Ovary (tissue), 9 donors: ENCODE data around the gene PRM2. TPM values are rescaled to one million over a fixed set of nuclear protein-coding genes. Genes with fewer than 3 reads are reported as not detected.

Experiments used
- DNase-seq, 5 donors: peaks; one replicate each; pipeline ENCODE4 v3.0.0-alpha.2; 2019 to 2020
- H3K27ac ChIP-seq, 2 donors: fragments of 200-600 bp; one replicate each; pipeline versions ENCODE4 v1.5.1 to v1.8.0; 2019 to 2022
- H3K27me3 ChIP-seq: fragments of 200-600 bp; one replicate; pipeline ENCODE4 v1.8.0; 2022
- H3K36me3 ChIP-seq: fragments of 200-600 bp; sonication (generic); one replicate; pipeline ENCODE4 v1.5.1; 2019
- H3K4me1 ChIP-seq: one replicate; pipeline ENCODE4 v1.8.1; 2013; ENCODE audit warnings: mild to moderate bottlenecking, moderate library complexity; ENCODE audit not compliant: insufficient read depth
- H3K4me3 ChIP-seq: fragments of 200-600 bp; sonication (generic); one replicate; pipeline ENCODE4 v1.5.1; 2017
- H3K9me3 ChIP-seq, 2 donors: fragments of 200-600 bp in 1 of 2; sonication (generic) in 1 of 2; one replicate each; pipeline versions ENCODE4 v1.5.1 to v1.8.1; 2013 to 2019; ENCODE audit warnings: mild to moderate bottlenecking in 1 of 2, moderate library complexity in 1 of 2
- EP300 ChIP-seq: sonication (generic); formaldehyde crosslinking; IDR thresholded peaks from one replicate; pipeline ENCODE4 v1.6.1; 2017; ENCODE audit warnings: antibody characterized with exemption
- POLR2A ChIP-seq: fragments of 450-650 bp; IDR thresholded peaks from one replicate; pipeline ENCODE4 v1.6.1; 2017; ENCODE audit warnings: antibody characterized with exemption, mild to moderate bottlenecking, moderate library complexity
- WGBS, 3 donors: extraction: QIAGEN DNeasy Blood & Tissue Kit in 1 of 3; methylation state at CpG; one replicate each; pipeline versions ENCODE4 v1.1.5 to v1.1.7; 2013 to 2017; 5-methylcytosine and 5-hydroxymethylcytosine counted together
- intact Hi-C, 4 donors: fragments of 100-400 bp; cut with DNase I; formaldehyde crosslinking; loops; one replicate each; pipeline versions ENCODE4 v1.11.0 to v1.15.1; 2022 to 2023
- polyA plus RNA-seq, 2 donors: library from polyadenylated mRNA; stranded (reverse); fragments of 200-250 nt in 1 of 2; fragments of 350-450 nt in 1 of 2; fragmentation: Illumina TruSeq in 1 of 2; extraction: RNeasy Lipid Tissue Mini Kit (QIAGEN cat#74804) in 1 of 2; gene quantifications; one replicate each; pipeline ENCODE4 v1.2.3, GENCODE V29; 2013 to 2014
- total RNA-seq, 7 donors: library from RNA; depleted of rRNA in 2 of 7; stranded (reverse); fragments of >200 nt in 2 of 7; fragmentation: NEBNext Ultra II Directional in 3 of 7; extraction: Animal tissue kit (Norgen Biotek cat#: 25700) in 3 of 7; gene quantifications; one replicate each; pipeline versions ENCODE4 v1.1.0 to v1.2.4, GENCODE V29; 2016 to 2023
- TF ChIP-seq, protein P1 (sequence below), 3 donors: fragments of 450-650 bp in 2 of 3; fragments of 200-600 bp in 1 of 3; IDR thresholded peaks; one replicate each; pipeline versions ENCODE4 v1.5.1 to v1.8.0; 2016 to 2022; ENCODE audit warnings: antibody characterized with exemption in 3 of 3, mild to moderate bottlenecking in 1 of 3
- donor health status: DM: no; HTN: no; CAD: no; lungs with moderate emphysema.
- donor health status: DM: no; HTN: no; CAD: no.
- donor health status: Bipolar disorder and iron deficiency.
- donor health status: DM: yes; HTN: yes; CAD: no.
- donor health status: DM: no; HTN: no; CAD: no.
- donor health status: DM: yes; HTN: yes; CAD: no.

The PRM2 gene
- total and polyA plus RNA-seq, 9 donors: not detected

DNA sequence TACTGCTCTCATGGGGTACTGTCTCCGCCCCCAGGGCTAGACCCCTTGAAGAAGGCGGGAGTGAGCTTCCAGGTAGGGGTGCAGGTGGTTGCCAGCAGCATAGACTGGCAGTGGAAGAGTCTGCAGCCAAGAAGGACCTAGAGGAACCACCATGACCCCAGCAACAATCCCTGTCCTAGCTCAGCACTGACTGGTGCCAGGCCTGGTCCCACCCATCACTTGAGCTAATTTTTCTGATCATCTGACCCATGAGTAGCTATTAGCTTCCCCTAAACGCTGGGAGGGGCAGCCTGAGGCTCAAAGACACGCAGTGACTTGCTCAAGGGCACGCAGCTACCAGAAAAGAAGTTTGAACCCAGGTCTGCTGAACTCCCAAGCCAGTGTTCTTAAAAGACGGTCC lies 3.8 kb downstream of the PRM2 start:
- Histone ChIP-seq H3K27ac (no peak overlapping the region), H3K27me3 (no peaks in the 10 kb centered on the region), H3K9me3 (no peaks in the 10 kb centered on the region), H3K4me3 (no peak overlapping the region), H3K36me3 (no peaks in the 10 kb centered on the region), H3K4me1 (no peaks in the 10 kb centered on the region)
- DNase-seq: no peak
- intact Hi-C loops: no loop called here
- TF ChIP-seq EP300 (no peak), POLR2A (no peak)
- TF ChIP-seq, protein P1, sequence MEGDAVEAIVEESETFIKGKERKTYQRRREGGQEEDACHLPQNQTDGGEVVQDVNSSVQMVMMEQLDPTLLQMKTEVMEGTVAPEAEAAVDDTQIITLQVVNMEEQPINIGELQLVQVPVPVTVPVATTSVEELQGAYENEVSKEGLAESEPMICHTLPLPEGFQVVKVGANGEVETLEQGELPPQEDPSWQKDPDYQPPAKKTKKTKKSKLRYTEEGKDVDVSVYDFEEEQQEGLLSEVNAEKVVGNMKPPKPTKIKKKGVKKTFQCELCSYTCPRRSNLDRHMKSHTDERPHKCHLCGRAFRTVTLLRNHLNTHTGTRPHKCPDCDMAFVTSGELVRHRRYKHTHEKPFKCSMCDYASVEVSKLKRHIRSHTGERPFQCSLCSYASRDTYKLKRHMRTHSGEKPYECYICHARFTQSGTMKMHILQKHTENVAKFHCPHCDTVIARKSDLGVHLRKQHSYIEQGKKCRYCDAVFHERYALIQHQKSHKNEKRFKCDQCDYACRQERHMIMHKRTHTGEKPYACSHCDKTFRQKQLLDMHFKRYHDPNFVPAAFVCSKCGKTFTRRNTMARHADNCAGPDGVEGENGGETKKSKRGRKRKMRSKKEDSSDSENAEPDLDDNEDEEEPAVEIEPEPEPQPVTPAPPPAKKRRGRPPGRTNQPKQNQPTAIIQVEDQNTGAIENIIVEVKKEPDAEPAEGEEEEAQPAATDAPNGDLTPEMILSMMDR (IDR thresholded peaks at IDR 0.05): no peak
- WGBS, 3 donors: 88 to 96% (median 89%) methylated on average over 6 of the region's 6 CpGs

DNA sequence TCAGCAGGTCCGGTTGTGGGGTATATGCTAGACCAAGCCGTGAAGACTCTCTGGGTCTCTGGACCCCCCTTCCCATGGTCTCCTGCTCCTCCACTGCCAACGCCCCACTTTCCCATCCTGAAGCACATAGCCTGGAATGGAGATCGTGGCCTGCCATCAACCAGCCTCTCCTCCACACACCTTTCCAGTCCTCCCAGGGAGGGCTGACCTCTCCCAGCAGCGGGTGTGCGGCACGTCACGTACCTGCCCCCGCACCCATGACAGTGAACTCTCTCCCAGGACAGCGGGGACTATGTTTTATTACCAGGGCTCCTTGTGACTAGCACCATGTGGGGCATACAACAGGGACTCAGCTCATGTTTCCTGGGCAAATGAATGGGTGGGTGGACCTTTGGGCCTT lies 4.7 kb downstream of the PRM2 start:
- intact Hi-C loops: no loop called here
- WGBS, 3 donors: 95 to 96% (median 96%) methylated on average over 10 of the region's 10 CpGs

DNA sequence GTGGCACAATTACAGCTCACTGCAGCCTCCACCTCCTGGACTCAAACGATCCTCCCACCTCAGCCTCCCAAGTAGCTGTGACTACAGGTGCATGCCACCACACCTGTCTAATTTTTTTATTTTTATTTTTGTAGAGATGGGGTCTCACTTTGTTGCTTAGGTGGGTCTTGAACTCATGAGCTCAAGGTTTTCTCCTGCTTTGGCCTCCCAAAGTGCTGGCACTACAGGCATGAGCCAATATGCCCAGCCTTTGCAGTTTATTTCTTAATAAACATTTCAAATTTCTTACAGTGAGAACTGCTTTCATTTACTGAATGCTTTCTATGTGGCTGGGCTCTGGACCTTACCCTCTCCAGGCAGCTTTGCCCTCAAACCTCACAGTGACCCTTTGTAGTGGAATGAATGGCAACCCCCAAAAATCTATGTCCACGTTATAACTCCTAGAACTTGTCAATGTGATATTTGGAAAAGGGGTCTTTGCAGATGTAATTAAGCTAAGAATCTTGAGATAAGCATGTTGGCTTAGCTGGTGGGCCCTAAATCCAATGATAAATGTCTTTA lies 5.6 kb downstream of the PRM2 start:
- Histone ChIP-seq H3K4me3 (no peak overlapping the region), H3K36me3 (no peaks in the 10 kb centered on the region), H3K9me3 (no peaks in the 10 kb centered on the region), H3K27ac (no peak overlapping the region), H3K27me3 (no peaks in the 10 kb centered on the region), H3K4me1 (no peaks in the 10 kb centered on the region)
- intact Hi-C loops: no loop called here
- TF ChIP-seq, protein P1 (IDR thresholded peaks at IDR 0.05): no peak
- TF ChIP-seq POLR2A: no peak
- WGBS, 3 donors: 90 to 94% (median 93%) methylated on average over 2 of the region's 2 CpGs
- no peak for DNase-seq

More for the DNA sequence above, 4.7 kb downstream of the PRM2 start:
- Histone ChIP-seq H3K4me3 (no peak overlapping the region), H3K9me3 (no peaks in the 10 kb centered on the region), H3K27ac (no peak overlapping the region), H3K4me1 (no peaks in the 10 kb centered on the region), H3K27me3 (no peaks in the 10 kb centered on the region), H3K36me3 (no peaks in the 10 kb centered on the region)
- TF ChIP-seq, protein P1 (IDR thresholded peaks at IDR 0.05): no peak
- TF ChIP-seq POLR2A (no peak), EP300 (no peak)
- no peak for DNase-seq

DNA sequence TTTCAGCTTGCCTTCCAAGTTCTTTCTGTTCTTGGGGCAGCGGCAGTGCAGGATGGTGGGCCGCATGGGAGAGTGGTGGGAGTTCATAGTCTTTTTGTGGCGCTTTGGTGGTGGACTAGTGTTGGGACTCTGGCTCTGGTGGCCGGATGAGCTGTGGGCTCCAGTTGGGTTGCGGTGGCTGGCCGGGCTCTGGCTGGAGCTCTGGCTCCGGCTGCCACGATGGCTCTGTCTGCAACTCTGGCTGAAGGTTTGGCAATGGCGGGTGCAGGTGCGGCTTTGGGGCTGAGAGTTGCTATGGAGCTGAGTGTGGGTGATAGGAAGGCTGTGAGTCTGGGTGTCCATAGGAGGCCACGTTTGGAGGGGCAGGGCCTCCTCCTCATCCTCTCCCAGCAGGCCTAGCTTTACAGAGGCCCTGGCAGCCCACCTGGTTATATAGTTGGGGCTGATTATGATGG lies 7.3 kb downstream of the PRM2 start, which contains the start of gene TNP2:
TSS of gene TNP2 (minus strand) at position 405 of the 455 bp plus-strand sequence. CDS start at position 342, 63 bp downstream.
- H3K4me1 ChIP-seq: no peaks in the 10 kb centered on the region
- H3K27me3 ChIP-seq: no peaks in the 10 kb centered on the region
- DNase-seq: no peak
- no peak for TF ChIP-seq POLR2A
- H3K27ac ChIP-seq: no peak within 1 kb of the TSS
- H3K36me3 ChIP-seq: no peaks in the 10 kb centered on the region
- WGBS, 3 donors: 95 to 97% (median 97%) methylated on average over 11 of the region's 11 CpGs
- no peaks in the 10 kb centered on the region for H3K9me3 ChIP-seq
- intact Hi-C loops: no loop called here
- no peak within 1 kb of the TSS for H3K4me3 ChIP-seq

DNA sequence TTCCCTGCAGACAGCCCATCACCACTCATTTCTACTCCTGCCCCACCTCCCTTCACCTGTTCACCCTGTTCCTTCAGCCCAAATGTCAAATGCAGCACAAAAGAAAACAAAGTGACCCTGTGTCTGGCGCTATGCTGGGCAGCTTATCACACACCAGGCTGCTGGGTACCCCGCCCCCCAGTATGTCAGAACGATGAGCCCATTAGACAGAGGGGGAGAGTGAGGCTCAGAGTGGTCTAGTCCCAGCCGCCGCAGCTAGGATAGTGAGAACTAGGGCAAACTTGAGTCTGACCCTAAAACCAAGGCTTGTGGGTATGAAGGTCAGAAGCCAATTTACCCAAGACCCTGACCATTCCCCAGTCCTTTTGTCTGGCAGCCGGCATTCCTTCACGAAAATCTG lies 11.2 kb downstream of the PRM2 start:
- 89 to 91% (median 90%) methylated on average over 7 of the region's 7 CpGs for WGBS, 3 donors
- Histone ChIP-seq H3K27ac (no peak overlapping the region), H3K36me3 (no peaks in the 10 kb centered on the region), H3K4me3 (no peak overlapping the region), H3K27me3 (no peaks in the 10 kb centered on the region), H3K9me3 (no peaks in the 10 kb centered on the region), H3K4me1 (no peaks in the 10 kb centered on the region)
- TF ChIP-seq, protein P1 (IDR thresholded peaks at IDR 0.05): no peak
- TF ChIP-seq EP300: no peak
- no peak for TF ChIP-seq POLR2A
- DNase-seq: no peak
- intact Hi-C loops: no loop called here
